ENCODE results near the gene PCID2.
"Not testable (repeated sequence)": the region's sequence is repeated elsewhere in the genome, so short reads cannot be mapped to it uniquely, and the experiment has no call there.

PCID2 gene

GRCh38 chr13:113162783-113163685, 45.4 kb downstream of the PCID2 start:
- DNase-seq, result peak; percentile 28 to 39

GRCh38 chr13:113161975-113162374, 46.5 kb downstream of the PCID2 start:
- DNase-seq, result not testable (repeated sequence)

- no peak for DNase-seq
Measured at GRCh38 chr13:113161433-113161832, 47.0 kb downstream of the PCID2 start.

GRCh38 chr13:113160983-113161382, 47.5 kb downstream of the PCID2 start:
- DNase-seq, result no peak

GRCh38 chr13:113159701-113160100, 48.8 kb downstream of the PCID2 start:
- no peak for DNase-seq

- no peak for DNase-seq
Measured at GRCh38 chr13:113158946-113159345, 49.5 kb downstream of the PCID2 start.

- DNase-seq, result no peak
Measured at GRCh38 chr13:113157929-113158747, 50.3 kb downstream of the PCID2 start, which contains the start of gene PROZ. Gene PROZ, plus strand, starts transcription at chr13:113158648. Its CDS starts 13 bp downstream, at chr13:113158661.

- no peak for DNase-seq
Measured at GRCh38 chr13:113157206-113157928, 51.1 kb downstream of the PCID2 start.

GRCh38 chr13:113155982-113156655, 52.4 kb downstream of the PCID2 start:
- no peak for DNase-seq

- DNase-seq, result no peak
Measured at GRCh38 chr13:113155201-113155600, 53.3 kb downstream of the PCID2 start.

GRCh38 chr13:113153810-113154748, 54.4 kb downstream of the PCID2 start:
- DNase-seq, result peak in 1 of 2 experiments; percentile 58

GRCh38 chr13:113152984-113153809, 55.3 kb downstream of the PCID2 start:
- peak; percentile 12 to 55 for DNase-seq

- DNase-seq, result no peak
Measured at GRCh38 chr13:113152691-113152983, 55.8 kb downstream of the PCID2 start.

GRCh38 chr13:113151745-113152690, 56.5 kb downstream of the PCID2 start:
- DNase-seq, result peak in 1 of 2 experiments; percentile 30

GRCh38 chr13:113150550-113151365, 57.7 kb downstream of the PCID2 start:
- DNase-seq, result no peak

- no peak for DNase-seq
Measured at GRCh38 chr13:113149711-113150549, 58.5 kb downstream of the PCID2 start.

- DNase-seq, result no peak
Measured at GRCh38 chr13:113148940-113149503, 59.4 kb downstream of the PCID2 start.
